Adrenal gland (tissue), 12 donors: ENCODE data around the gene NAALADL2. TPM values are rescaled to one million over a fixed set of nuclear protein-coding genes. Genes with fewer than 3 reads are reported as not detected.

ENCODE experiments used
- DNase-seq, 7 donors: peaks; one replicate each; pipeline ENCODE4 v3.0.0-alpha.2; 2019 to 2020
- H3K27ac ChIP-seq, 5 donors: fragments of 200-600 bp; sonication (generic) in 4 of 5; 1 replicate in 3 of 5; 2 replicates in 2 of 5; pipeline versions ENCODE4 v1.5.1 to v1.8.0; 2016 to 2020; ENCODE audit warnings: mild to moderate bottlenecking in 1 of 5
- H3K27me3 ChIP-seq: fragments of 200-600 bp; 2 replicates; pipeline ENCODE4 v1.8.0; 2021
- H3K36me3 ChIP-seq, 2 donors: fragments of 200-600 bp; replicated peaks in 1 of 2; 1 replicate in 1 of 2; 2 replicates in 1 of 2; pipeline versions ENCODE4 v1.5.1 to v1.8.0; 2018 to 2022
- H3K4me1 ChIP-seq, 2 donors: fragments of 200-600 bp; replicated peaks in 1 of 2; 1 replicate in 1 of 2; 2 replicates in 1 of 2; pipeline versions ENCODE4 v1.5.1 to v1.8.0; 2018 to 2021
- H3K4me3 ChIP-seq, 4 donors: fragments of 200-600 bp; sonication (generic) in 3 of 4; one replicate each; pipeline ENCODE4 v1.5.1; 2016 to 2018
- H3K9me3 ChIP-seq, 3 donors: fragments of 200-600 bp; sonication (generic) in 1 of 3; replicated peaks in 1 of 3; 1 replicate in 2 of 3; 2 replicates in 1 of 3; pipeline versions ENCODE4 v1.5.1 to v1.8.0; 2016 to 2021
- CTCF ChIP-seq, 6 experiments: fragments of 450-650 bp in 4 of 6; fragments of 200-600 bp in 2 of 6; sonication (generic) in 1 of 6; IDR thresholded peaks; 1 replicate in 5 of 6; 2 replicates in 1 of 6; pipeline versions ENCODE4 v1.5.1 to v1.8.0; 2016 to 2021; ENCODE audit warnings: antibody characterized with exemption in 6 of 6, mild to moderate bottlenecking in 2 of 6, moderate library complexity in 1 of 6
- POLR2A ChIP-seq, 2 donors: fragments of 450-650 bp; IDR thresholded peaks; one replicate each; pipeline ENCODE4 v1.6.1; 2017; ENCODE audit warnings: antibody characterized with exemption in 2 of 2, mild to moderate bottlenecking in 2 of 2, moderate library complexity in 1 of 2
- WGBS, 4 donors: extraction: QIAGEN DNeasy Blood & Tissue Kit in 2 of 4; methylation state at CpG; one replicate each; pipeline versions ENCODE4 v1.1.5 to v1.1.7; 2013 to 2017; 5-methylcytosine and 5-hydroxymethylcytosine counted together
- intact Hi-C, 2 donors: fragments of 100-400 bp; cut with DNase I; formaldehyde crosslinking; loops; one replicate each; pipeline versions ENCODE4 v1.14.1 to v1.15.0; 2022 to 2023
- polyA plus RNA-seq, 3 donors: library from polyadenylated mRNA; stranded (reverse); fragments of 200-250 nt in 2 of 3; fragments of 350-450 nt in 1 of 3; fragmentation: Illumina TruSeq in 1 of 3; extraction: RNeasy Lipid Tissue Mini Kit (QIAGEN cat#74804) in 1 of 3; gene quantifications; one replicate each; pipeline ENCODE4 v1.2.3, GENCODE V29; 2013 to 2014
- total RNA-seq, 9 donors: library from RNA; depleted of rRNA in 4 of 9; stranded (reverse); fragments of >200 nt in 4 of 9; fragments of 120-200 nt in 1 of 9; fragmentation: NEBNext Ultra II Directional in 1 of 9; extraction: Animal tissue kit (Norgen Biotek cat#: 25700) in 1 of 9; gene quantifications; one replicate each; pipeline versions ENCODE4 v1.1.0 to v1.2.4, GENCODE V29; 2013 to 2023
- donor health status: healthy with polysubstance abuse.
- donor health status: Bipolar disorder and iron deficiency.
- donor health status: DM: yes; HTN: yes; CAD: no.
- donor health status: DM: no; HTN: no; CAD: no.
- donor health status: DM: no; HTN: no; CAD: no.
- donor health status: DM: yes; HTN: yes; CAD: no.

NAALADL2 gene
- total and polyA plus RNA-seq, 12 donors, result 0.24 to 7.8 (median 4.8) TPM

- Histone ChIP-seq H3K27me3 (no peaks in the 10 kb centered on the region), H3K4me3 (no peak overlapping the region), H3K9me3 (no peaks in the 10 kb centered on the region), H3K4me1 (peaks cover 0 to 4% of the 10 kb centered on the region in 2 donors), H3K36me3 (no peaks in the 10 kb centered on the region), H3K27ac (no peak overlapping the region)
- 88 to 100% (median 91%) methylated on average over 1 of the region's 1 CpG for WGBS, 4 donors
- intact Hi-C loops, result no loop called here
- DNase-seq, result no peak
- no peak for TF ChIP-seq POLR2A (IDR thresholded peaks at IDR 0.05)
- TF ChIP-seq CTCF (IDR thresholded peaks at IDR 0.05), result no peak
Observed at GRCh38 chr3:175007306-175007705, 148.2 kb downstream of the NAALADL2 start.

GRCh38 chr3:175009295-175009694 is 150.2 kb downstream of the NAALADL2 start:
- no peak overlapping the region for H3K4me3 ChIP-seq
- intact Hi-C loops, result no loop called here
- no peaks in the 10 kb centered on the region for H3K27me3 ChIP-seq
- H3K4me1 ChIP-seq, result peaks cover 0 to 4% of the 10 kb centered on the region in 2 donors
- H3K9me3 ChIP-seq, result no peaks in the 10 kb centered on the region
- H3K27ac ChIP-seq, result no peak overlapping the region
- 94 to 100% (median 96%) methylated on average over 2 of the region's 2 CpGs for WGBS, 4 donors
- TF ChIP-seq CTCF (IDR thresholded peaks at IDR 0.05), result no peak
- TF ChIP-seq POLR2A (IDR thresholded peaks at IDR 0.05), result no peak
- H3K36me3 ChIP-seq, result no peaks in the 10 kb centered on the region
- no peak for DNase-seq

GRCh38 chr3:175015056-175015635 is 156.0 kb downstream of the NAALADL2 start:
- no peaks in the 10 kb centered on the region for H3K36me3 ChIP-seq
- H3K4me3 ChIP-seq, result no peak overlapping the region
- H3K27ac ChIP-seq, result no peak overlapping the region
- TF ChIP-seq CTCF (IDR thresholded peaks at IDR 0.05) (no peak), POLR2A (IDR thresholded peaks at IDR 0.05) (no peak)
- no peaks in the 10 kb centered on the region for H3K27me3 ChIP-seq
- intact Hi-C loops, result no loop called here
- H3K4me1 ChIP-seq, result no peaks in the 10 kb centered on the region
- DNase-seq, result no peak
- H3K9me3 ChIP-seq, result no peaks in the 10 kb centered on the region
- WGBS, 4 donors, result 55 to 69% (median 66%) methylated on average over 6 of the region's 6 CpGs

- Histone ChIP-seq H3K36me3 (no peaks in the 10 kb centered on the region), H3K4me3 (no peak overlapping the region), H3K9me3 (no peaks in the 10 kb centered on the region), H3K27ac (no peak overlapping the region), H3K4me1 (no peaks in the 10 kb centered on the region), H3K27me3 (no peaks in the 10 kb centered on the region)
- 71 to 83% (median 78%) methylated on average over 5 of the region's 5 CpGs for WGBS, 4 donors
- no peak for DNase-seq
- intact Hi-C loops, result no loop called here
- TF ChIP-seq CTCF (IDR thresholded peaks at IDR 0.05) (no peak), POLR2A (IDR thresholded peaks at IDR 0.05) (no peak)
Observed at GRCh38 chr3:175018946-175019727, 160.0 kb downstream of the NAALADL2 start.
